ENCODE data around the gene RNF126.
A peak's percentile ranks its signal among the peaks of the same experiment; 100 is the strongest.
"Not testable (repeated sequence)": the region's sequence is repeated elsewhere in the genome, so short reads cannot be mapped to it uniquely, and the experiment has no call there.

Gene RNF126

GRCh38 chr19:685454-685931 lies 22.5 kb upstream of the RNF126 start:
- no peak for DNase-seq

GRCh38 chr19:682678-683320 lies 19.8 kb upstream of the RNF126 start:
- DNase-seq: no peak

- DNase-seq: no peak
Observed at GRCh38 chr19:681029-682019, 18.3 kb upstream of the RNF126 start.

GRCh38 chr19:680287-681028 lies 17.4 kb upstream of the RNF126 start:
- peak; percentile 98 for DNase-seq

GRCh38 chr19:679418-680286 lies 16.6 kb upstream of the RNF126 start:
- peak; percentile 76 for DNase-seq

- DNase-seq: no peak
Observed at GRCh38 chr19:678791-679388, 15.9 kb upstream of the RNF126 start.

GRCh38 chr19:677601-678436 lies 14.8 kb upstream of the RNF126 start:
- DNase-seq: no peak

GRCh38 chr19:677201-677600 lies 14.2 kb upstream of the RNF126 start:
- DNase-seq: peak; percentile 89

GRCh38 chr19:676339-677105 lies 13.5 kb upstream of the RNF126 start, which contains the start of gene FSTL3:
Gene FSTL3 (plus strand): TSS chr19:676392. CDS start chr19:676424, 32 bp downstream.
- DNase-seq: no peak

- DNase-seq: no peak
Observed at GRCh38 chr19:676007-676338, 13.0 kb upstream of the RNF126 start.

GRCh38 chr19:674282-675151 lies 11.5 kb upstream of the RNF126 start:
- DNase-seq: no peak

- DNase-seq: no peak
Observed at GRCh38 chr19:670609-671075, 7.6 kb upstream of the RNF126 start.

- DNase-seq: not testable (repeated sequence)
Observed at GRCh38 chr19:668675-669434, 5.8 kb upstream of the RNF126 start.

- not testable (repeated sequence) for DNase-seq
Observed at GRCh38 chr19:666985-667573, 4.1 kb upstream of the RNF126 start.

GRCh38 chr19:664913-665443 lies 2.0 kb upstream of the RNF126 start:
- peak; percentile 75 for DNase-seq

- no peak for DNase-seq
Observed at GRCh38 chr19:663682-664117, 686 bp upstream of the RNF126 start.
